Esophagus (tissue), 2 donors: ENCODE results near the gene CABLES1. TPM values are rescaled to one million over a fixed set of nuclear protein-coding genes. Genes with fewer than 3 reads are reported as not detected.
"Not testable (repeated sequence)": the region's sequence is repeated elsewhere in the genome, so short reads cannot be mapped to it uniquely, and the experiment has no call there.

ENCODE experiments used
- H3K27ac ChIP-seq, 2 donors: one replicate each; pipeline ENCODE4 v1.5.1; 2013; ENCODE audit warnings: low read depth in 2 of 2, mild to moderate bottlenecking in 2 of 2, inconsistent platforms in 1 of 2, low read length in 1 of 2, moderate library complexity in 1 of 2
- H3K27me3 ChIP-seq, 2 donors: one replicate each; pipeline ENCODE4 v1.6.1; 2013; ENCODE audit warnings: low read length in 2 of 2, control low read depth in 1 of 2, mild to moderate bottlenecking in 1 of 2; ENCODE audit not compliant: insufficient read depth in 2 of 2, control insufficient read depth in 1 of 2
- H3K36me3 ChIP-seq, 2 donors: one replicate each; pipeline ENCODE4 v1.6.1; 2013; ENCODE audit warnings: low read length in 1 of 2; ENCODE audit not compliant: control insufficient read depth in 2 of 2, insufficient read depth in 2 of 2
- H3K4me1 ChIP-seq, 2 donors: one replicate each; pipeline ENCODE4 v1.6.1; 2013; ENCODE audit warnings: low read length in 1 of 2; ENCODE audit not compliant: control insufficient read depth in 2 of 2, insufficient read depth in 2 of 2
- H3K4me3 ChIP-seq, 2 donors: one replicate each; pipeline ENCODE4 v1.5.1; 2013; ENCODE audit warnings: low read length in 2 of 2, mild to moderate bottlenecking in 2 of 2, low read depth in 1 of 2, moderate library complexity in 1 of 2
- H3K9me3 ChIP-seq, 2 donors: one replicate each; pipeline ENCODE4 v1.6.1; 2013; ENCODE audit warnings: mild to moderate bottlenecking in 2 of 2, low read depth in 1 of 2, low read length in 1 of 2, moderate library complexity in 1 of 2; ENCODE audit not compliant: control insufficient read depth in 2 of 2, insufficient read depth in 1 of 2
- WGBS, 2 donors: extraction: QIAGEN DNeasy Blood & Tissue Kit; methylation state at CpG; one replicate each; pipeline ENCODE4 v1.1.7; 2013; 5-methylcytosine and 5-hydroxymethylcytosine counted together
- polyA plus RNA-seq, 2 donors: library from polyadenylated mRNA; stranded (reverse); fragments of 200-250 nt; gene quantifications; one replicate each; pipeline ENCODE4 v1.2.3, GENCODE V29; 2013
- donor health status: healthy with polysubstance abuse.
- donor health status: Bipolar disorder and iron deficiency.

The CABLES1 gene
- polyA plus RNA-seq, 2 donors = 3.8 to 10.0 TPM

DNA sequence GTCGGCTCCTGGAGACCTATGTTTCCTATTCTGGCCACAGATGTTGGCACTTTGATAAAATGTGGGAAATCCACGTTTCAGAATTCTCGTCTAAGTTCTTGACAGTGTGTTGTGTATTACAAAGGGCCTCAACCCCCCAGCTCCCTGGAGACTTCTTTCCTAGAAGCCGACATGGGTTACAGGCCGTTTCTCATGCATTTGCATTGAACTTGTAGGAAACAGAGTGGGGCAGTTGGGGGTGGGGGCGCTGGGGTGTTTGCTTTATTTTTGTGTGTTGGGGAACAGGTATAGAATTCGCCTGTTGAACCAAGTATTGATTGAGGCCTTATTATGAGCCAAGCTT lies 104.0 kb downstream of the CABLES1 start:
- Histone ChIP-seq H3K27ac (no peak overlapping the region), H3K27me3 (no peaks in the 10 kb centered on the region), H3K9me3 (no peaks in the 10 kb centered on the region), H3K4me3 (no peak overlapping the region), H3K4me1 (peaks cover 0 to 5% of the 10 kb centered on the region in 2 donors), H3K36me3 (no peaks in the 10 kb centered on the region)
- 84 to 87% methylated on average over 7 of the region's 7 CpGs for WGBS, 2 donors

- WGBS, 2 donors = 78 to 89% methylated on average over 10 of the region's 10 CpGs
- Histone ChIP-seq H3K36me3 (no peaks in the 10 kb centered on the region), H3K27ac (no peak overlapping the region), H3K4me1 (peaks cover 0 to 5% of the 10 kb centered on the region in 2 donors), H3K4me3 (no peak overlapping the region), H3K27me3 (no peaks in the 10 kb centered on the region), H3K9me3 (no peaks in the 10 kb centered on the region)
Observed at GRCh38 chr18:23239885-23240608, 104.8 kb downstream of the CABLES1 start.

GRCh38 chr18:23240609-23240930 lies 105.3 kb downstream of the CABLES1 start:
- Histone ChIP-seq H3K27me3 (no peaks in the 10 kb centered on the region), H3K4me3 (no peak overlapping the region), H3K27ac (no peak overlapping the region), H3K9me3 (no peaks in the 10 kb centered on the region), H3K4me1 (peaks cover 0 to 5% of the 10 kb centered on the region in 2 donors), H3K36me3 (no peaks in the 10 kb centered on the region)
- WGBS, 2 donors = 61 to 82% methylated on average over 4 of the region's 4 CpGs

DNA sequence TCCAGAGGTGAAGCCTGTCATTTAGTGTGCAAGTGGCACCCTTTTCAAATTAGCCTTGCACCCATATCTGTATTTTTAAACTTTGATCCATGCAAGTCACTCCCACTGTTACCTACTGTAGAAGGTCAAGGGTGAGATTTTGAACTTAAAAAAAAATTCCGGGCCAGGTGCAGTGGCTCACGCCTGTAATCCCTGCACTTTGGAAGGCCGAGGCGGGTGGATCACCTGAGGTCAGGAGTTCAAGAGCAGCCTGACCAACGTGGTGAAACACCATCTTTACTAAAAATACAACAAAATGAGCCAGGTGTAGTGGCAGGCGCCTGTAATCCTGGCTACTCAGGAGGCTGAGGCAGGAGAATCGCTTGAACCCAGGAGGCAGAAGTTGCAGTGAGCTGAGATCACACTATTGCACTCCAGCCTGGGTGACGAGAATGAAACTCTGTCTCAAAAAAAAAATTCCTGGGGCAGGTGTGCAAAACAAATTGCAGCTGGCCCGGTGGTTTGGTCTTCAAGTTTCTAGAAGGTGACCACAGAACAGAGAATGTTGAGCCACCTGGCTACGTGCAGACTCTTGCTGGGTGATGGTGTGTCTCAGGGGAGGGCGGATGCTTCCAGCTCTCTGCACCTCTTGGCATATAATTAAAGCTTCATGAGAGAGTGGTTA lies 106.7 kb downstream of the CABLES1 start:
- H3K27ac ChIP-seq, H3K36me3 ChIP-seq: not testable (repeated sequence)

GRCh38 chr18:23243178-23243577 lies 107.9 kb downstream of the CABLES1 start:
- no peaks in the 10 kb centered on the region for H3K4me1 ChIP-seq
- no peaks in the 10 kb centered on the region for H3K27me3 ChIP-seq
- WGBS, 2 donors = 82 to 91% methylated on average over 3 of the region's 3 CpGs
- no peak overlapping the region for H3K27ac ChIP-seq
- peaks cover 0 to 2% of the 10 kb centered on the region in 2 donors for H3K9me3 ChIP-seq
- peaks cover 0 to 6% of the 10 kb centered on the region in 2 donors for H3K36me3 ChIP-seq
- no peak overlapping the region for H3K4me3 ChIP-seq

More for the DNA sequence above, 106.7 kb downstream of the CABLES1 start:
- H3K9me3 ChIP-seq, H3K4me3 ChIP-seq, H3K4me1 ChIP-seq, H3K27me3 ChIP-seq: not testable (repeated sequence)
- 73 to 80% methylated on average over 11 of the region's 11 CpGs for WGBS, 2 donors

DNA sequence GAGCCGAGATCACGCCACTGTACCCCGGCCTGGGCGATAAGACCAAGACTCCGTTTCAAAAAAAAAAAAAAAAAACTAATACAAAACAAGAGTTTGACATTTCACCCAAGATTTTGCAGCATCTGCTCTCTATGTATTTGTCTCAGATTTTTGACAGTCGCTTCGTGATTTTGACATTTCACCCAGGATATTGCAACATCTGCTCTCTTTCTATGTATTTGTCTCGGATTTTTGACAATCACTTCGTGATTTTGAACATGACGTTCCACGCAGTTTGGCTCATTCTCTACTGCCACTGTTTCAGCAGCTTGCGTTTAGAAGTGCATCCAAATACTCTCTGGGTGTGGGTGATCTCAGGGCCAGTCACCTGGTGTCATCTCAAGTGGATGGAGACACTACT lies 108.5 kb downstream of the CABLES1 start:
- Histone ChIP-seq H3K9me3 (peaks cover 0 to 3% of the 10 kb centered on the region in 2 donors), H3K4me1 (no peaks in the 10 kb centered on the region), H3K4me3 (no peak overlapping the region), H3K27me3 (no peaks in the 10 kb centered on the region), H3K27ac (no peak overlapping the region), H3K36me3 (peaks cover 0 to 6% of the 10 kb centered on the region in 2 donors)
- 94% methylated on average over 12 of the region's 12 CpGs for WGBS, 2 donors

- H3K27me3 ChIP-seq = no peaks in the 10 kb centered on the region
- peaks cover 0 to 6% of the 10 kb centered on the region in 2 donors for H3K9me3 ChIP-seq
- H3K27ac ChIP-seq = no peak overlapping the region
- H3K36me3 ChIP-seq = peaks cover 0 to 6% of the 10 kb centered on the region in 2 donors
- peaks cover 0 to 5% of the 10 kb centered on the region in 2 donors for H3K4me1 ChIP-seq
- H3K4me3 ChIP-seq = no peak overlapping the region
- 83 to 85% methylated on average over 12 of the region's 12 CpGs for WGBS, 2 donors
Observed at GRCh38 chr18:23244401-23244800, 109.1 kb downstream of the CABLES1 start.

GRCh38 chr18:23245461-23245860 lies 110.2 kb downstream of the CABLES1 start:
- no peak overlapping the region for H3K27ac ChIP-seq
- peaks cover 0 to 5% of the 10 kb centered on the region in 2 donors for H3K4me1 ChIP-seq
- H3K27me3 ChIP-seq = no peaks in the 10 kb centered on the region
- H3K9me3 ChIP-seq = peaks cover 0 to 6% of the 10 kb centered on the region in 2 donors
- 93 to 97% methylated on average over 6 of the region's 6 CpGs for WGBS, 2 donors
- no peak overlapping the region for H3K4me3 ChIP-seq
- H3K36me3 ChIP-seq = peaks cover 0 to 6% of the 10 kb centered on the region in 2 donors

- peaks cover 0 to 6% of the 10 kb centered on the region in 2 donors for H3K36me3 ChIP-seq
- peaks cover 0 to 6% of the 10 kb centered on the region in 2 donors for H3K9me3 ChIP-seq
- 95 to 96% methylated on average over 10 of the region's 10 CpGs for WGBS, 2 donors
- no peak overlapping the region for H3K27ac ChIP-seq
- no peak overlapping the region for H3K4me3 ChIP-seq
- peaks cover 0 to 5% of the 10 kb centered on the region in 2 donors for H3K4me1 ChIP-seq
- no peaks in the 10 kb centered on the region for H3K27me3 ChIP-seq
Observed at GRCh38 chr18:23247331-23247730, 112.0 kb downstream of the CABLES1 start.

GRCh38 chr18:23247896-23248295 lies 112.6 kb downstream of the CABLES1 start:
- H3K4me1 ChIP-seq = peaks cover 0 to 5% of the 10 kb centered on the region in 2 donors
- no peak overlapping the region for H3K27ac ChIP-seq
- 97% methylated on average over 14 of the region's 14 CpGs for WGBS, 2 donors
- peaks cover 0 to 6% of the 10 kb centered on the region in 2 donors for H3K9me3 ChIP-seq
- H3K36me3 ChIP-seq = peaks cover 0 to 6% of the 10 kb centered on the region in 2 donors
- H3K4me3 ChIP-seq = no peak overlapping the region
- no peaks in the 10 kb centered on the region for H3K27me3 ChIP-seq
